K562 (cell line): Measurements from ENCODE around the gene PRRC2A. TPM values are rescaled to one million over a fixed set of nuclear protein-coding genes. Genes with fewer than 3 reads are reported as not detected.
A peak's percentile ranks its signal among the peaks of the same experiment; 100 is the strongest.

Source experiments
- ATF1 ChIP-seq, 2 experiments: fragments of 450-650 bp in 1 of 2; IDR thresholded peaks; 2 replicates each; pipeline ENCODE4 v1.6.1; 2016; ENCODE audit warnings: missing compliant biosample characterization in 1 of 2, missing genetic modification characterization in 1 of 2
- CTCFL ChIP-seq: IDR thresholded peaks from 2 replicates; pipeline ENCODE4 v1.6.1; 2011; ENCODE audit warnings: borderline replicate concordance, low read depth, mild to moderate bottlenecking, moderate library complexity, low read length; ENCODE audit not compliant: insufficient read depth, poor library complexity, severe bottlenecking
- CXXC5 ChIP-seq: fragments of 250-450 bp; sonication (Bioruptor Pico); IDR thresholded peaks from 2 replicates; pipeline ENCODE4 v1.8.0; 2022; ENCODE audit warnings: inconsistent platforms, mild to moderate bottlenecking, moderate library complexity
- ETS1 ChIP-seq: conservative IDR thresholded peaks from 2 replicates; pipeline ENCODE4 v1.6.1; 2011; ENCODE audit warnings: low read depth, mild to moderate bottlenecking, low read length; ENCODE audit not compliant: control insufficient read depth
- EZH2 ChIP-seq: IDR thresholded peaks from 2 replicates; pipeline ENCODE4 v1.6.1; 2012; ENCODE audit warnings: low read depth, mild to moderate bottlenecking, inconsistent platforms, low read length, borderline replicate concordance
- HDAC6 ChIP-seq: IDR thresholded peaks from 2 replicates; pipeline ENCODE4 v1.6.1; 2012; ENCODE audit warnings: low read depth, mild to moderate bottlenecking, control low read depth, inconsistent platforms, low read length, moderate library complexity
- HMGN3 ChIP-seq: IDR thresholded peaks from 2 replicates; pipeline ENCODE4 v1.6.1; 2011; ENCODE audit warnings: borderline replicate concordance, low read depth, mild to moderate bottlenecking, mixed read lengths, low read length; ENCODE audit not compliant: insufficient read length; ENCODE audit errors: extremely low read depth
- HNRNPL ChIP-seq: fragments of 200-400 bp; formaldehyde crosslinking; IDR thresholded peaks from 2 replicates; pipeline ENCODE4 v1.6.1; 2017; ENCODE audit warnings: low read depth, mild to moderate bottlenecking, low read length
- L3MBTL2 ChIP-seq: fragments of 450-650 bp; IDR thresholded peaks from 2 replicates; pipeline ENCODE4 v1.6.1; 2016; ENCODE audit warnings: mild to moderate bottlenecking, moderate library complexity
- NONO ChIP-seq, 2 experiments: fragments of 200-400 bp in 1 of 2; fragments of 450-650 bp in 1 of 2; formaldehyde crosslinking in 1 of 2; IDR thresholded peaks; 2 replicates each; pipeline ENCODE4 v1.6.1; 2017; ENCODE audit warnings: low read depth in 2 of 2, mild to moderate bottlenecking in 2 of 2, moderate library complexity in 2 of 2, low read length in 1 of 2
- PCBP2 ChIP-seq: fragments of 200-400 bp; formaldehyde crosslinking; IDR thresholded peaks from 2 replicates; pipeline ENCODE4 v1.6.1; 2018; ENCODE audit warnings: low read length, low read depth, mild to moderate bottlenecking, moderate library complexity; ENCODE audit not compliant: poor library complexity, severe bottlenecking
- PKNOX1 ChIP-seq: fragments of 450-650 bp; IDR thresholded peaks from 2 replicates; pipeline ENCODE4 v1.6.1; 2016
- POLR2AphosphoS5 ChIP-seq: IDR thresholded peaks from 2 replicates; pipeline ENCODE4 v1.6.1; 2011; ENCODE audit warnings: mild to moderate bottlenecking, low read depth, low read length, moderate library complexity; ENCODE audit not compliant: control insufficient read depth, insufficient read depth
- POLR3A ChIP-seq: IDR thresholded peaks from 2 replicates; pipeline ENCODE4 v1.6.1; 2011; ENCODE audit warnings: borderline replicate concordance, mild to moderate bottlenecking, moderate library complexity; ENCODE audit not compliant: insufficient read length, insufficient read depth; ENCODE audit errors: extremely low read depth
- PYGO2 ChIP-seq: fragments of 450-650 bp; IDR thresholded peaks from 2 replicates; pipeline ENCODE4 v1.6.1; 2016; ENCODE audit warnings: mild to moderate bottlenecking, missing genetic modification characterization, moderate library complexity, missing compliant biosample characterization
- SPI1 ChIP-seq: IDR thresholded peaks from 2 replicates; pipeline ENCODE4 v1.6.1; 2011; ENCODE audit warnings: low read depth, low read length, control low read depth, borderline replicate concordance
- SRF ChIP-seq, 2 experiments: fragments of 250-450, 450-650 bp in 1 of 2; sonication (Bioruptor Pico) in 1 of 2; sonication (generic) in 1 of 2; formaldehyde crosslinking; IDR thresholded peaks; 2 replicates each; pipeline versions ENCODE4 v1.5.0 to v1.5.1; 2020 to 2022; ENCODE audit warnings: mild to moderate bottlenecking in 1 of 2, missing genetic modification reagents in 1 of 2
- ZBTB7A ChIP-seq: IDR thresholded peaks from 2 replicates; pipeline ENCODE4 v1.6.1; 2011; ENCODE audit warnings: low read depth, mild to moderate bottlenecking, low read length, moderate library complexity, borderline replicate concordance; ENCODE audit not compliant: control insufficient read depth
- ZC3H8 ChIP-seq: fragments of 450-650 bp; IDR thresholded peaks from 2 replicates; pipeline ENCODE4 v1.6.1; 2017
- ZNF384 ChIP-seq: IDR thresholded peaks from 2 replicates; pipeline ENCODE4 v1.6.1; 2012; ENCODE audit warnings: low read depth, low read length, improper control_type of control experiment
- ZNF561 ChIP-seq: fragments of 450-650 bp; formaldehyde crosslinking; conservative IDR thresholded peaks from 2 replicates; pipeline ENCODE4 v1.4.0; 2020; ENCODE audit warnings: mild to moderate bottlenecking, moderate library complexity
- ZNF76 ChIP-seq: fragments of 250-450 bp; sonication (Bioruptor Pico); IDR thresholded peaks from 2 replicates; pipeline ENCODE4 v1.4.0; 2020; ENCODE audit warnings: mild to moderate bottlenecking, moderate library complexity, borderline replicate concordance
- polyA plus RNA-seq, 8 experiments: library from polyadenylated mRNA; depleted of rRNA in 4 of 8; stranded (reverse) in 5 of 8; unstranded in 3 of 8; fragments of >200 nt; fragmentation: Nextera tagmentation in 2 of 8; fragmentation: Illumina TruSeq in 1 of 8; extraction: Ambion mirVana in 2 of 8; extraction: Trizol in 1 of 8; gene quantifications; 2 replicates each; pipeline versions ENCODE4 v1.2.1 to v1.2.3, GENCODE V29; 2011 to 2014; ENCODE audit warnings: inconsistent platforms in 1 of 8, missing spikeins in 1 of 8
- total RNA-seq, 7 experiments: library from RNA; depleted of rRNA in 6 of 7; stranded (reverse); fragments of >200 nt in 6 of 7; fragmentation: Illumina TruSeq in 2 of 7; extraction: Trizol in 2 of 7; gene quantifications; 2 replicates each; pipeline versions ENCODE4 v1.2.1 to v1.2.3, GENCODE V29; 2011 to 2021; ENCODE audit warnings: low replicate concordance in 1 of 7

The PRRC2A gene
- total and polyA plus RNA-seq, 9 of the 15 experiments (the other 6 are each of a cell fraction or from before 2014, with no cell fraction given): 1.0 to 332 (median 63.0) TPM

GRCh38 chr6:31663961-31664789, 43.7 kb downstream of the PRRC2A start (continued):
- TF ChIP-seq NONO (IDR thresholded peaks at IDR 0.05; ENCODE audit: low read depth in 2 of 2, low read length in 1 of 2) (no peak), CXXC5 (CRISPR knock-in tag) (peak; percentile 23), ATF1 (CRISPR knock-in tag; IDR thresholded peaks at IDR 0.05) (no peak), ATF1 (tag; IDR thresholded peaks at IDR 0.05) (no peak), EZH2 (no peak), ZBTB7A (peak; percentile 82; the same call in 1 of the 2 replicates), PCBP2 (no peak), POLR3A (no peak), ZNF384 (no peak; the same call in 1 of the 2 replicates), SPI1 (no peak), POLR2AphosphoS5 (peak; percentile 69; the same call in 1 of the 2 replicates), PKNOX1 (0 out of 2 replicates have a peak, but pooled peaks have one; percentile 16), SRF (CRISPR knock-in tag; IDR thresholded peaks at IDR 0.05) (0 out of 4 replicates have a peak, but pooled peaks of 1 of the 2 experiments have one; percentile 46), ZNF76 (CRISPR knock-in tag) (no peak), PYGO2 (tag) (0 out of 2 replicates have a peak, but pooled peaks have one; percentile 24), HMGN3 (no peak), ETS1 (0 out of 2 replicates have a peak, but pooled peaks have one; percentile 40), ZC3H8 (no peak), L3MBTL2 (peak; percentile 73), CTCFL (no peak), ZNF561 (CRISPR knock-in tag) (no peak; the same call in 1 of the 2 replicates), HNRNPL (no peak), HDAC6 (no peak)
